H9 (cell line): ENCODE measurements around the gene CHN1. TPM values are rescaled to one million over a fixed set of nuclear protein-coding genes. Genes with fewer than 3 reads are reported as not detected.

Source experiments
- DNase-seq: peaks from one replicate; pipeline ENCODE4 v3.0.0-alpha.2; 2017
- H2AFZ ChIP-seq: one replicate; pipeline ENCODE4 v1.6.1; 2013; ENCODE audit warnings: mild to moderate bottlenecking, low read length, control low read depth, moderate library complexity
- H2AK5ac ChIP-seq: 2 replicates; pipeline ENCODE4 v1.6.1; 2013; ENCODE audit warnings: low read length, control low read depth, mixed read lengths; ENCODE audit not compliant: insufficient read length
- H2BK120ac ChIP-seq: one replicate; pipeline ENCODE4 v1.6.1; 2013; ENCODE audit warnings: low read depth, mild to moderate bottlenecking, low read length, control low read depth, inconsistent platforms; ENCODE audit not compliant: poor library complexity, severe bottlenecking
- H2BK12ac ChIP-seq: 2 replicates; pipeline ENCODE4 v1.6.1; 2013; ENCODE audit warnings: low read length, control low read depth, mixed read lengths, low read depth; ENCODE audit not compliant: insufficient read length
- H2BK15ac ChIP-seq: 2 replicates; pipeline ENCODE4 v1.6.1; 2013; ENCODE audit warnings: low read depth, low read length, control low read depth
- H2BK20ac ChIP-seq: one replicate; pipeline ENCODE4 v1.6.1; 2013; ENCODE audit warnings: low read depth, mild to moderate bottlenecking, low read length, control low read depth, inconsistent platforms; ENCODE audit not compliant: poor library complexity, severe bottlenecking
- H2BK5ac ChIP-seq: 2 replicates; pipeline ENCODE4 v1.6.1; 2013; ENCODE audit warnings: low read length, control low read depth, mixed read lengths; ENCODE audit not compliant: insufficient read length
- H3K14ac ChIP-seq: 2 replicates; pipeline ENCODE4 v1.6.1; 2013; ENCODE audit warnings: low read length, control low read depth; ENCODE audit not compliant: insufficient read depth
- H3K18ac ChIP-seq: 2 replicates; pipeline ENCODE4 v1.6.1; 2013; ENCODE audit warnings: low read depth, mild to moderate bottlenecking, mixed read lengths, low read length, control low read depth; ENCODE audit not compliant: insufficient read length
- H3K23ac ChIP-seq: 2 replicates; pipeline ENCODE4 v1.6.1; 2013; ENCODE audit warnings: low read length, control low read depth, mixed read lengths, low read depth; ENCODE audit not compliant: insufficient read length
- H3K23me2 ChIP-seq: 2 replicates; pipeline ENCODE4 v1.6.1; 2013; ENCODE audit warnings: low read depth, mild to moderate bottlenecking, mixed read lengths, low read length, control low read depth; ENCODE audit not compliant: insufficient read length, poor library complexity, severe bottlenecking
- H3K27ac ChIP-seq: 2 replicates; pipeline ENCODE4 v1.5.1; 2013; ENCODE audit warnings: low read length, control low read depth, mixed read lengths, low read depth; ENCODE audit not compliant: insufficient read length
- H3K27me3 ChIP-seq: 2 replicates; pipeline ENCODE4 v1.6.1; 2013; ENCODE audit warnings: low read length, control low read depth, inconsistent platforms; ENCODE audit not compliant: insufficient read depth
- H3K4ac ChIP-seq: 2 replicates; pipeline ENCODE4 v1.6.1; 2013; ENCODE audit warnings: low read depth, mild to moderate bottlenecking, control low read depth, inconsistent platforms, low read length, moderate library complexity
- H3K4me1 ChIP-seq: 2 replicates; pipeline ENCODE4 v1.6.1; 2013; ENCODE audit warnings: low read length, control low read depth, inconsistent platforms; ENCODE audit not compliant: insufficient read depth
- H3K4me2 ChIP-seq: 2 replicates; pipeline ENCODE4 v1.6.1; 2013; ENCODE audit warnings: low read length, control low read depth, mixed read lengths; ENCODE audit not compliant: insufficient read length, insufficient read depth
- H3K56ac ChIP-seq: 2 replicates; pipeline ENCODE4 v1.6.1; 2013; ENCODE audit warnings: low read depth, mild to moderate bottlenecking, mixed read lengths, low read length, control low read depth; ENCODE audit not compliant: insufficient read length
- H3K79me1 ChIP-seq: 2 replicates; pipeline ENCODE4 v1.6.1; 2013; ENCODE audit warnings: low read depth, mild to moderate bottlenecking, moderate library complexity, low read length, control low read depth, inconsistent platforms; ENCODE audit not compliant: insufficient read depth, poor library complexity, severe bottlenecking
- H3K79me2 ChIP-seq: 2 replicates; pipeline ENCODE4 v1.6.1; 2013; ENCODE audit warnings: low read length, control low read depth, inconsistent platforms; ENCODE audit not compliant: insufficient read depth
- H3K9ac ChIP-seq: 2 replicates; pipeline ENCODE4 v1.6.1; 2013; ENCODE audit warnings: low read length, control low read depth, mixed read lengths; ENCODE audit not compliant: insufficient read length; ENCODE audit errors: extremely low read depth
- H3K9me3 ChIP-seq: one replicate; pipeline ENCODE4 v1.6.1; 2013; ENCODE audit warnings: low read depth, low read length, inconsistent platforms; ENCODE audit not compliant: control insufficient read depth
- H3T11ph ChIP-seq: one replicate; pipeline ENCODE4 v1.6.1; 2013; ENCODE audit warnings: mild to moderate bottlenecking, low read length, control low read depth, inconsistent platforms
- H4K20me1 ChIP-seq: one replicate; pipeline ENCODE4 v1.6.1; 2013; ENCODE audit not compliant: control insufficient read depth, insufficient read length, insufficient read depth
- H4K5ac ChIP-seq: 2 replicates; pipeline ENCODE4 v1.6.1; 2013; ENCODE audit warnings: low read depth, mild to moderate bottlenecking, mixed read lengths, low read length, control low read depth; ENCODE audit not compliant: insufficient read length
- H4K8ac ChIP-seq: replicated peaks from 2 replicates; pipeline ENCODE4 v1.6.1; 2013; ENCODE audit warnings: low read length, control low read depth, mixed read lengths, low read depth; ENCODE audit not compliant: insufficient read length
- H4K91ac ChIP-seq: 2 replicates; pipeline ENCODE4 v1.6.1; 2013; ENCODE audit warnings: low read depth, mild to moderate bottlenecking, moderate library complexity, mixed read lengths, low read length, control low read depth; ENCODE audit not compliant: insufficient read length
- H3K27ac Mint-ChIP-seq, 3 experiments: 2 replicates in 2 of 3; 3 replicates in 1 of 3; pipeline ENCODE4 v1.8.0; 2020 to 2021; ENCODE audit warnings: mixed read lengths in 3 of 3, mild to moderate bottlenecking in 1 of 3, moderate library complexity in 1 of 3
- H3K27me3 Mint-ChIP-seq: 2 replicates; pipeline ENCODE4 v1.8.0; 2021; ENCODE audit warnings: low read depth, mild to moderate bottlenecking, moderate library complexity, mixed read lengths
- H3K36me3 Mint-ChIP-seq, 3 experiments: 2 replicates in 2 of 3; 3 replicates in 1 of 3; pipeline ENCODE4 v1.8.0; 2020 to 2021; ENCODE audit warnings: low read depth in 3 of 3, mixed read lengths in 3 of 3; ENCODE audit not compliant: insufficient read depth in 1 of 3
- H3K4me1 Mint-ChIP-seq, 2 experiments: 2 replicates each; pipeline ENCODE4 v1.8.0; 2020; ENCODE audit warnings: mixed read lengths in 2 of 2
- H3K4me3 Mint-ChIP-seq, 2 experiments: 2 replicates in 1 of 2; 3 replicates in 1 of 2; pipeline ENCODE4 v1.8.0; 2020 to 2021; ENCODE audit warnings: mild to moderate bottlenecking in 2 of 2, mixed read lengths in 2 of 2, moderate library complexity in 1 of 2
- H3K9me3 Mint-ChIP-seq, 2 experiments: 2 replicates in 1 of 2; 3 replicates in 1 of 2; pipeline ENCODE4 v1.8.0; 2020; ENCODE audit warnings: mild to moderate bottlenecking in 2 of 2, mixed read lengths in 2 of 2, moderate library complexity in 1 of 2
- WGBS: extraction: QIAGEN DNeasy Blood & Tissue Kit; methylation state at CpG from one replicate; pipeline ENCODE4 v1.1.7; 2013; ENCODE audit warnings: missing lambda C conversion rate, low lambda C conversion rate, mixed read lengths; ENCODE audit not compliant: insufficient read length; ENCODE audit errors: extremely low coverage; 5-methylcytosine and 5-hydroxymethylcytosine counted together
- total RNA-seq: library from RNA; stranded (reverse); gene quantifications from 2 replicates; pipeline ENCODE4 v1.2.1, GENCODE V29; 2021
- TF ChIP-seq, protein P1 (sequence below): fragments of 200-600 bp; sonication (generic); conservative IDR thresholded peaks from 3 replicates; pipeline ENCODE4 v1.8.0; 2021; ENCODE audit warnings: antibody characterized with exemption, mild to moderate bottlenecking

The CHN1 gene
- total RNA-seq, 1 experiment from 2014 or later: 33.9 TPM

DNA sequence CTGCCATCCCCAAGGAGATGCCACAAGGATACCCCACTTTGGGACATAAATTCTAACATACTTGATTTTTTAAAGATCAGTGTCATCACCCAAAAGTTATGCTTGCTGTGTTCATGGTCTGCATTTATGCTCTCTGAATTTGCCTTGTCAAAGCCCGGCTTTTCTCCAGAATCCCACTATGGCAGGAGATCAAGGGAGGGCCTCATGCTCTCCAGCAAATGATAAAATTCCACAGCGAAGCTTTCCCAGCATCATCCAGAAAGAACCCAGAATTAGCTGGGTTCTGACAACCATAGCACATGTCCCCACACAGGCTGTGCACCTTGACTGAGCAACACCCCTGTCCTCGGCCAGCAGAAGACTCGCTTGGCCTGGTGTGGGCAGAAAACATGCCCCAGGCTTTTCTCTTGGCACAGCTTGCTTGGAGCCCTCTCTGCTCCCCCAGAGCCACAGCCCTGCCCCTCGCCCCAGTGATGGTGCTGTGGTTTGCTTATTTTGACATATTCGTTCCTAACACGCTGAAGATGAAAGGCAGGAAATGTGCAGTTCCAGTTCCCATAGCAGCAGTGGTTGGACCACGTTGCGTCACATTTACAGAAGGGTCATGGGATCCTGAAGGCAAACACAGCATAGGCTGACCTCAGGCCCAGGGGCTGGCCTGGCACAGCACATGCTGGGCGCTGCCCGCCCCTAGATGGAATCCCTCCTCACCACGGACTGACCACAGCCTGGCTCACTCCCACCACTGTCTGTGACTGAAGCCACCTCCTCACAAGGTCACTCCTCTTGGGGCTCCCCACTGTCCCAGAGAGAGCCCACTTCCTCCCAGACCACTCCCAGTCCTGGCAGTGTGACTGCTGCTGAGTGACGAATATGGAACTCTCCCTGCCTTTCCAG lies 226.8 kb downstream of the CHN1 start:
- H4K20me1 ChIP-seq: no peaks in the 10 kb centered on the region
- H2AFZ ChIP-seq: no peak overlapping the region
- Mint-ChIP-seq H3K4me3 (no peak overlapping the region), H3K36me3 (no peaks in the 10 kb centered on the region), H3K27ac (no peak overlapping the region; a peak in 1 of 7 replicates), H3K4me1 (peaks cover 65 to 81% of the 10 kb centered on the region in 2 experiments), H3K27me3 (peaks cover 5% of the 10 kb centered on the region), H3K9me3 (no peaks in the 10 kb centered on the region)
- H2BK20ac ChIP-seq: no peak overlapping the region
- no peak overlapping the region for H3K56ac ChIP-seq
- H2BK120ac ChIP-seq: no peak overlapping the region
- H3K79me2 ChIP-seq: no peaks in the 10 kb centered on the region
- no peaks in the 10 kb centered on the region for H3K23me2 ChIP-seq
- no peak overlapping the region for H2BK15ac ChIP-seq
- H2BK12ac ChIP-seq: peak overlapping the region; percentile 15
- H4K91ac ChIP-seq: no peak overlapping the region
- H3K14ac ChIP-seq: peak overlapping the region; percentile 23; the same call in 1 of the 2 replicates
- peak overlapping the region; percentile 55 for H3K18ac ChIP-seq
- no CpG with 5 or more reads among the region's 13 CpGs for WGBS
- no peak overlapping the region for H2AK5ac ChIP-seq
- TF ChIP-seq, protein P1, sequence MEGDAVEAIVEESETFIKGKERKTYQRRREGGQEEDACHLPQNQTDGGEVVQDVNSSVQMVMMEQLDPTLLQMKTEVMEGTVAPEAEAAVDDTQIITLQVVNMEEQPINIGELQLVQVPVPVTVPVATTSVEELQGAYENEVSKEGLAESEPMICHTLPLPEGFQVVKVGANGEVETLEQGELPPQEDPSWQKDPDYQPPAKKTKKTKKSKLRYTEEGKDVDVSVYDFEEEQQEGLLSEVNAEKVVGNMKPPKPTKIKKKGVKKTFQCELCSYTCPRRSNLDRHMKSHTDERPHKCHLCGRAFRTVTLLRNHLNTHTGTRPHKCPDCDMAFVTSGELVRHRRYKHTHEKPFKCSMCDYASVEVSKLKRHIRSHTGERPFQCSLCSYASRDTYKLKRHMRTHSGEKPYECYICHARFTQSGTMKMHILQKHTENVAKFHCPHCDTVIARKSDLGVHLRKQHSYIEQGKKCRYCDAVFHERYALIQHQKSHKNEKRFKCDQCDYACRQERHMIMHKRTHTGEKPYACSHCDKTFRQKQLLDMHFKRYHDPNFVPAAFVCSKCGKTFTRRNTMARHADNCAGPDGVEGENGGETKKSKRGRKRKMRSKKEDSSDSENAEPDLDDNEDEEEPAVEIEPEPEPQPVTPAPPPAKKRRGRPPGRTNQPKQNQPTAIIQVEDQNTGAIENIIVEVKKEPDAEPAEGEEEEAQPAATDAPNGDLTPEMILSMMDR: no peak
- H3K79me1 ChIP-seq: no peaks in the 10 kb centered on the region
- no peaks in the 10 kb centered on the region for H3K9me3 ChIP-seq
- no peak overlapping the region for H3T11ph ChIP-seq
- no peaks in the 10 kb centered on the region; the same call in 1 of the 2 replicates for H3K4me1 ChIP-seq
- no peak overlapping the region for H4K5ac ChIP-seq
- no peak for DNase-seq
- no peak overlapping the region for H4K8ac ChIP-seq
- no peak overlapping the region for H3K4ac ChIP-seq
- H3K4me2 ChIP-seq: no peak overlapping the region
- H3K9ac ChIP-seq: no peak overlapping the region
- no peak overlapping the region for H3K27ac ChIP-seq
- no peak overlapping the region for H2BK5ac ChIP-seq
- no peaks in the 10 kb centered on the region for H3K27me3 ChIP-seq
- H3K23ac ChIP-seq: no peak overlapping the region
